Left forelimb (tissue), 1 donor: ENCODE data around the gene R3HCC1L.
"Not testable (repeated sequence)": the region's sequence is repeated elsewhere in the genome, so short reads cannot be mapped to it uniquely, and the experiment has no call there.

Source experiments
- DNase-seq: peaks from one replicate; pipeline ENCODE4 v3.0.0-alpha.2; 2018; ENCODE audit warnings: low spot score

Gene R3HCC1L

GRCh38 chr10:98131619-98132018 is 2.8 kb upstream of the R3HCC1L start:
- no peak for DNase-seq

GRCh38 chr10:98133075-98133752 is 1.2 kb upstream of the R3HCC1L start:
- not testable (repeated sequence) for DNase-seq

- DNase-seq, result no peak
These were observed 383 bp upstream of the R3HCC1L start for GRCh38 chr10:98134117-98134430.

- no peak for DNase-seq
These were observed 904 bp downstream of the R3HCC1L start for GRCh38 chr10:98135222-98135899.

GRCh38 chr10:98136775-98137174 is 2.3 kb downstream of the R3HCC1L start:
- not testable (repeated sequence) for DNase-seq

- no peak for DNase-seq
These were observed 3.6 kb downstream of the R3HCC1L start for GRCh38 chr10:98138031-98138430.

- DNase-seq, result no peak
These were observed 5.0 kb downstream of the R3HCC1L start for GRCh38 chr10:98139431-98139830.

GRCh38 chr10:98141484-98142073 is 7.1 kb downstream of the R3HCC1L start:
- DNase-seq, result no peak

- DNase-seq, result no peak
These were observed 10.5 kb downstream of the R3HCC1L start for GRCh38 chr10:98144985-98145384.

- DNase-seq, result no peak
These were observed 15.4 kb downstream of the R3HCC1L start for GRCh38 chr10:98149858-98150257.

- DNase-seq, result no peak
These were observed 16.1 kb downstream of the R3HCC1L start for GRCh38 chr10:98150544-98150943.

- DNase-seq, result not testable (repeated sequence)
These were observed 18.3 kb downstream of the R3HCC1L start for GRCh38 chr10:98152778-98153177.

- not testable (repeated sequence) for DNase-seq
These were observed 18.9 kb downstream of the R3HCC1L start for GRCh38 chr10:98153213-98153958.

GRCh38 chr10:98154076-98154475 is 19.6 kb downstream of the R3HCC1L start:
- DNase-seq, result no peak

GRCh38 chr10:98158576-98158975 is 24.1 kb downstream of the R3HCC1L start:
- DNase-seq, result no peak

- DNase-seq, result no peak
These were observed 29.5 kb downstream of the R3HCC1L start for GRCh38 chr10:98163941-98164340.

GRCh38 chr10:98167191-98167590 is 32.7 kb downstream of the R3HCC1L start:
- DNase-seq, result no peak

- no peak for DNase-seq
These were observed 33.7 kb downstream of the R3HCC1L start for GRCh38 chr10:98168147-98168546.

GRCh38 chr10:98168766-98169165 is 34.3 kb downstream of the R3HCC1L start:
- DNase-seq, result no peak

GRCh38 chr10:98169379-98169778 is 34.9 kb downstream of the R3HCC1L start:
- no peak for DNase-seq

GRCh38 chr10:98170249-98171117 is 36.0 kb downstream of the R3HCC1L start:
- DNase-seq, result no peak

- DNase-seq, result no peak
These were observed 37.6 kb downstream of the R3HCC1L start for GRCh38 chr10:98172073-98172472.
